HL-60 (cell line): ENCODE results near the gene LRMDA.

Source experiments
- DNase-seq, 2 experiments: peaks; one replicate each; pipeline ENCODE4 v3.0.0-alpha.2; 2010 to 2020; ENCODE audit warnings: low read depth in 1 of 2, low spot score in 1 of 2
- H3K27ac ChIP-seq: fragments of 250-450 bp; sonication (Bioruptor Pico); replicated peaks from 2 replicates; pipeline ENCODE4 v1.5.1; 2020; ENCODE audit warnings: mild to moderate bottlenecking, moderate library complexity
- H3K27me3 ChIP-seq: fragments of 250-450 bp; sonication (Bioruptor Pico); 2 replicates; pipeline ENCODE4 v1.5.1; 2021; ENCODE audit warnings: mild to moderate bottlenecking, moderate library complexity; ENCODE audit not compliant: insufficient read depth, poor library complexity, severe bottlenecking
- H3K4me3 ChIP-seq: replicated peaks from 2 replicates; pipeline ENCODE4 v1.5.1; 2011; ENCODE audit warnings: mild to moderate bottlenecking, control low read depth, low read length; ENCODE audit not compliant: insufficient read depth
- CTCF ChIP-seq: IDR thresholded peaks from one replicate; pipeline ENCODE4 v1.5.1; 2011; ENCODE audit warnings: low read length, control low read depth, inconsistent platforms; ENCODE audit not compliant: insufficient read depth
- GABPA ChIP-seq: IDR thresholded peaks from 2 replicates; pipeline ENCODE4 v1.6.1; 2012; ENCODE audit warnings: low read depth
- POLR2AphosphoS5 ChIP-seq: IDR thresholded peaks from 2 replicates; pipeline ENCODE4 v1.6.1; 2012; ENCODE audit warnings: low read depth
- REST ChIP-seq: IDR thresholded peaks from 2 replicates; pipeline ENCODE4 v1.6.1; 2012; ENCODE audit warnings: low read depth; ENCODE audit not compliant: insufficient replicate concordance
- SPI1 ChIP-seq: IDR thresholded peaks from 2 replicates; pipeline ENCODE4 v1.6.1; 2012; ENCODE audit warnings: low read depth, mild to moderate bottlenecking, borderline replicate concordance

LRMDA gene

GRCh38 chr10:75809003-75809402 is 377.6 kb downstream of the LRMDA start:
- DNase-seq, result no peak
- Histone ChIP-seq H3K4me3 (no peak overlapping the region), H3K27me3 (no peaks in the 10 kb centered on the region), H3K27ac (no peak overlapping the region)
- TF ChIP-seq GABPA (no peak), CTCF (no peak), SPI1 (no peak), REST (no peak), POLR2AphosphoS5 (no peak)

- no peak overlapping the region for H3K27ac ChIP-seq
- no peak for TF ChIP-seq REST
- no peak for TF ChIP-seq GABPA
- TF ChIP-seq CTCF, result no peak
- TF ChIP-seq SPI1, result no peak
- no peak for TF ChIP-seq POLR2AphosphoS5
- no peak overlapping the region for H3K4me3 ChIP-seq
- H3K27me3 ChIP-seq, result no peaks in the 10 kb centered on the region
- DNase-seq, result no peak
These were observed 382.6 kb downstream of the LRMDA start for GRCh38 chr10:75814014-75814413.

DNA sequence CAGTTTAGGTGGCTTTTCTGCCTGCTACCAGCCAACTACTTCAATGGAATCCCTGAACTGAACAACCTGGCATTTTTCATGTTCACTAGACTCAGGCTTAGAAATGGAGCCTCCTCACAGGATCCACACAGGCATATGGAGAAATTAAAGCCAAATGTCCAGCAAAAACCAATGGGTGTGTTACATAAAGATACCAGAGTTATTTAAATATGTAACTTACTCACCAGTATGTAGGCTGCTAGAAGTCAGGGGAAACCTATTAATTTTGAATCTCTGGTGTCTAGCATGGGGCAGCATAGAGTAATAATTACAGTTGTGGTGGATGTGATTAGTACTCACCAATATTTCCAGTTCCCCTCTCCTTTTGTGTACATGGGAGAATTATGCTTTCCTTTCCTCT is 383.6 kb downstream of the LRMDA start:
- no peak overlapping the region for H3K4me3 ChIP-seq
- no peak overlapping the region for H3K27ac ChIP-seq
- H3K27me3 ChIP-seq, result no peaks in the 10 kb centered on the region
- no peak for TF ChIP-seq GABPA
- TF ChIP-seq POLR2AphosphoS5, result no peak
- no peak for TF ChIP-seq SPI1
- TF ChIP-seq REST, result no peak
- TF ChIP-seq CTCF, result no peak
- DNase-seq, result no peak
